KBM-7 (cell line): Measurements from ENCODE around the gene NTSR1.
"Not testable (repeated sequence)": the region's sequence is repeated elsewhere in the genome, so short reads cannot be mapped to it uniquely, and the experiment has no call there.

Experiments
- DNase-seq: peaks from one replicate; pipeline ENCODE4 v3.0.0-alpha.2; 2015
- in situ Hi-C: fragments of 300-500 bp; cut with MboI; formaldehyde crosslinking; loops from 2 replicates; pipeline ENCODE4 v1.14.3; 2020; ENCODE audit warnings: low sequenced_read_pairs, low pct_unique_long_range_greater_than_20kb, mixed read lengths

The NTSR1 gene

DNA sequence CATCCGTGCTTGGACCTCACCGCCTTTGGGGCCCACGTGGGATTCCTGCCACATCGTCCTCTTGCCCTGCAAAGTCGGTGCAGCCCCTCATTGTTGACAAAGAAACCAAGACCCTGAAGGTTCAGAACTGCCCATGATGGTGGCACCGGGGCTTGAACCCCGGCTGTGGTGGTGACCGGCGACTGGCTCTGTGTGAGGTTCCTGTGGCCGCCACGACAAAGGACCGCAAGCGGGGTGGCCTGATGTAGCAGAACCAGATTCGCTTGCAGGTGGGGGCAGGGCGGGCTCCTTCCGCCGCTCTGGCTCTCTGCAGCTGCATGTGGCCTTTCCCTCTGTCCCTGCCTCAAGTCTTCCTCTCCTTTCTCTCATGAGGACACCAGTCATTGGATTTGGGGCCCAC is 37.6 kb upstream of the NTSR1 start:
- DNase-seq, result no peak
- in situ Hi-C loops, result no loop called here

DNA sequence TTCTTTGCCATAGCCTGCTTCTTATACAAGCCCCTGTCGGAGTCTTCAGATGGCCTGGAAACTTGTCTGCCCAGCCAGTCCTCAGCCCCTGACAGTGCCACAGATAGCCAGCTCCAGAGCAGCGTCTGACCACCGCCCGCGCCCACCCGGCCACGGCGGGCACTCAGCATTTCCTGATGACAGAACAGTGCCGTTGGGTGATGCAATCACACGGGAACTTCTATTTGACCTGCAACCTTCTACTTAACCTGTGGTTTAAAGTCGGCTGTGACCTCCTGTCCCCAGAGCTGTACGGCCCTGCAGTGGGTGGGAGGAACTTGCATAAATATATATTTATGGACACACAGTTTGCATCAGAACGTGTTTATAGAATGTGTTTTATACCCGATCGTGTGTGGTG is 36.9 kb upstream of the NTSR1 start:
- in situ Hi-C loops, result no loop called here
- DNase-seq, result no peak

DNA sequence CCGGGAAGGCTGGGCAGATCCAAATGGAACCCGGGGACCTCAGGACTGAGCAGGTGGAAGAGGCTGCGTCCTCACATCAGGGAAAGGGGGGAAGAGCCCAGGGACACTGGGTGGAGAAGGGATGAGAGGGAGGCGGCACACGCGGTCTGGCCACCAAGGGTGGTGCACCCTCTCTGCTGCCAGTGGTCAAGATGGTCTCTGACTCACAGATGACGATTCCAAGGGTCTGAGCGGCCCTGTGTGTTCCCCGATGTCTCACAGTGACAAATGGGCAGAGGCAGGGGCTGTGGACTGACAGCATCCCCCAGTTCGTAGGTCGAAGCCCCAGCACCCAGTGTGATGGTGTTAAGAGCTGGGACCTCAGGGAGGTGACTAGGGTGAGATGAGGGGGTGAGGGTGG is 34.3 kb upstream of the NTSR1 start:
- in situ Hi-C loops, result no loop called here
- no peak for DNase-seq

DNA sequence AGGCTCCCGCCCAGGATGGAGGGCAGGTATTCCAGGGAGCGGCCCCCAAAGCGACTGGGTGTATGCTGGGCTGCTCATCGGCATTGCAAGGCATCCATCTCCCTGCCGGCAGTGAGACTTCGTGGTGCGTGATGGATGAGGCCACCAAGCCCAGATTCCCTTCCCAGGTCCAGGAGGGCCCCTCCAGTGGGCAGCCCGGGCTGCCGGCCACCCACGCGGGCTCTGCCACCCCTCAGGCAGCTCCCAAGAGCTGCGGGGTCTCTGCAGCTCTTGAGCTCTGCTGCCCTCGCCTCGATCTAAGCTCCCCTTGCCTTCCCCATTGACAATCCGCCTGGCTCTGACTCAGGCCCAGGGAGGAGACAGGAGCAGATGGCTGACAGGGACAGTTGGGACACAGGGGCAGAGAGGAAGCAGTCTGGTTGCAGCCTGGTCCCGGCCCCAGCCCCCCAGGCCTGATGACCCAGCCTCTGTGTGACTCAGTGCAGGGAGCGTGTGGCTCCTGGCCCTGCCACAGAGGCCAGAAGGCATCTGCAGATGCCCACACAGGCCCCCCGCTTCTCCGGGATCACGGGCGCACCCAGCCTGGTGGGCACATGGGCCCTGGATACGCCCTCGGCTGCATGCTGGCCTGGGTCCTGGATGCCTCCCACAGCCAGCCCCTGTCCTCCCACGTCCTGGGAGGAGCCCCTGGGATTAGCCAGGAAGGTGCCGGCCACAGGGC is 33.3 kb upstream of the NTSR1 start:
- in situ Hi-C loops, result no loop called here
- DNase-seq, result no peak

DNA sequence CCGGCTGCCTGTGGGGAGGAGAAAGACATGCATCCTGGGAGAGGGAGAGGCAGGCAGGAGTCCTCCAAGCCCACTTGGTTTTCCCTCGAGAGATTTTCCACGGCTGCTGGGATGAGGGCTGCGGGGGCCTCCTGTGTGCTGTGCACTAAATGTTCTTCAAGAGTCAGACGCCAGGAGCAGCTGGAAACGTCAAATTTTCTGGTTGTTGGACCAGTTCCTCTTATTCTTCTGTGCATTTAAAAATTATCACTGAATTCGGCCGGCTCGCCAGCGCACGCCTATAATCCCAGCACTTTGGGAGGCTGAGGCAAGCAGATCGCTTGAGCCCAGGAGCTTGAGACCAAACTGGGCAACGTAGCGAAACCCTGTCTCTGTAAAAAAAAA is 32.8 kb upstream of the NTSR1 start:
- in situ Hi-C loops, result no loop called here
- DNase-seq, result no peak

DNA sequence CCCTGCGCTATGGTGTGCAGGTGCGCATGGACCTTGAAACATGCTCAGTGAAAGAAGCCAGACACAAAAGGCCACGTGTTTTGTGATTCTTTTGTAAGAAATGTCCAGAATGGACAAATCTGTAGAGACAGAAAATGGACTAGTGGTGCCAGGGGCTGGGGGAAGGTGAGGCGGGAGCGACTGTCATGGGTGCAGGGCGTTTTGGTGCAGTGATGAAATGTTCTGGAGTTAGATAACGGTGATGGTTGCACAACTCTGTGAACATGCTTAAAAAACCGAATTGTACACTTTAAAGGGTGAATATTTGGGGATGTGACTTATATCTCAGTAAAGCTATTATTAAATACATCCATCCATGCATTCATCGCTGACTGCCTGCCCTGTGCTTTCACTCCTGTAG is 31.7 kb upstream of the NTSR1 start:
- no peak for DNase-seq

DNA sequence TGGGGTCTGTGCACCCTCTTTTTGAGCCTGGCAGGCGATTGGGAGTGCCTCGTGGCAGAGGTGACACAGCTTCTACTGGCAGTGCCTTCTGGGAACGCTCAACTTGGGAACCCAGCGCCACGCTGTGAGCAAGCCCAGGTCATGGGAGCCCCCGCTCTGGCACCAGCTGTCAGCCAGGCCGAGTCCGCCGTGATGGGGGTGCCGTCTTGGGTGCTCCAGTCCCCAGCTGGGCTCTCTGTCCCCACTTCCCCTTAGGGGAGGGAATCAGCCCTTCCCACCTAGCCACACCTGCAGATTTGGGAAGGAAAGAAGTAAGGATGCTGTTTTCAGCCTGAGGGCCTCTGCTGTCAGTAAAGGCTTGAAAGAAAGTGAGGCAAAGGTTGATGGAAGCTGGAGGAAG is 31.0 kb upstream of the NTSR1 start:
- DNase-seq, result no peak
- in situ Hi-C loops, result no loop called here

More for the DNA sequence above, 31.7 kb upstream of the NTSR1 start:
- in situ Hi-C loops, result no loop called here

DNA sequence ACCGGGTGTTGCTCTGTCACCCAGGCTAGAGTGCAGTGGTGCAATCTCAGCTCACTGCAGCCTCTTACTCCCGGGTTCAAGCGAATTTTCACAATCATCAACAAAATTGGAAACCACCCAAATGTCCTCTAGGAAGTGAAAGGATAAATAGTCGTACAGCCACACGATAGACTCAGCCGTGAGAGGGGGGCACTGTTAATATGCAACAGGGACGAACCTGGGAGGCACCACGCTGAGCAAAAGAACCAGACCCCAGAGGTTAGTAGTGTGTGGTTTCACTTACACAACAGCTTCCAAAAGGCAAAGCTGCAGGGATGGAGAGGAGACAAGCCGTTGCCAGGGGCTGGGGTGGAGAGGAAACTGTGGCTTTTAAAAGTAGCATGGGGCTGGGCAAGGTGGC is 30.1 kb upstream of the NTSR1 start:
- DNase-seq, result peak; percentile 80
- in situ Hi-C loops, result no loop called here

DNA sequence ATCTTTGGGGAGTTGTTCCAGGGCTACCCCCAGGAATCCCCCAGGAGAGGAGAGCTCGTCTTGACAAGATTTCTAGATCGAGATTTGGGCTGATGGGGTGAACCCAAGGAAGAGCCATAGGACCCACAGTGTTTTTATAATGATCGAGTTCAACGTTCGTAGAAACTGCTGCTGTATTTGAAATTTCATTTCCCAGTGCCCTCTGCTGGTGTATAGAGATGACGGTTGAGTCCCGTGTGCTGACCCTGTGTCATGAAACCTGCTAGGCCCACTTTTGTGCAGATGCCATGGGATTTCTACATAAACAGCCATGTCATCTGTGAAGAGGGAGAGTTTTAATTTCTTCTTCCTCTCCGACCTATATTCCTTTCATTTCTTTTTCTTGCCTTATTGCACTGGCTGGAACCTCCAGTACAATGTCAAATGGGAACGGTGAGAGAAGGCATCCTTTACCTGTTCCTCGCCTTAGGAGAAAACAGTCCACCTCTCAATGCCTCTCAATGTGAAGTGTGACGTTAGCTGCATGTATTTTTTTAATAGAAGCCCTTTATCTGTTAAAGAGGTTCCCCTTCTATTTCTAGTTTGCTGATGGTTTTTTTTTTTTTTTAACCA is 28.6 kb upstream of the NTSR1 start:
- no peak for DNase-seq
- in situ Hi-C loops, result no loop called here

DNA sequence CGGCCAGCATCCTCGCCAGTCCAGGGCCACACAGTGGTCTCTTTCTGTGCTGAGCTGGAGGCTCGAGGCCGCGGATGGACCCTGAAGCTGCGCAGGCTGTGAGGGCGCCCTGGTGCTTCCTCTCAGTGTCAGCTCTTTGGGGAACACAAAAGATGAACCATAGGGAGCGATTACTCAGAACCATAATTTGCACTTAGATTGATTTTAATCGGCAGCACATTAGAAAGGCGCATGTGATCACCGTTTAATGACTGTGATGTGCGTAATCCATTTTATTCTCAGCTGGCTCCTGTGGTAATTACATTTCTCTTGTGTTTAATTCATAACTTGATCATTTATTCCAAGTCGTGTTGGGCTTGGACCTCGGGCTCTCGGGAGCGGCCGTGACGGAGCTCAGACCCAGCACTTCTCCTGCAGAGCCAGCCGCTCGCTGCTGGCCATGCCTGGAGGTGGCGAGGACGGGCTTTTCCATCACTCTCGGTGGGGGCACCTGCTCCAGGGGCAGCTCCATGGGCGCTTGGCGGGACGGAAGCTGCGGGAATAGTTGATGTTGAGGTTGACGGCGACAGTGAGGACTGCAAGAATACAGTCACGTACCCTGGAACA is 25.6 kb upstream of the NTSR1 start:
- in situ Hi-C loops, result no loop called here
- DNase-seq, result no peak

DNA sequence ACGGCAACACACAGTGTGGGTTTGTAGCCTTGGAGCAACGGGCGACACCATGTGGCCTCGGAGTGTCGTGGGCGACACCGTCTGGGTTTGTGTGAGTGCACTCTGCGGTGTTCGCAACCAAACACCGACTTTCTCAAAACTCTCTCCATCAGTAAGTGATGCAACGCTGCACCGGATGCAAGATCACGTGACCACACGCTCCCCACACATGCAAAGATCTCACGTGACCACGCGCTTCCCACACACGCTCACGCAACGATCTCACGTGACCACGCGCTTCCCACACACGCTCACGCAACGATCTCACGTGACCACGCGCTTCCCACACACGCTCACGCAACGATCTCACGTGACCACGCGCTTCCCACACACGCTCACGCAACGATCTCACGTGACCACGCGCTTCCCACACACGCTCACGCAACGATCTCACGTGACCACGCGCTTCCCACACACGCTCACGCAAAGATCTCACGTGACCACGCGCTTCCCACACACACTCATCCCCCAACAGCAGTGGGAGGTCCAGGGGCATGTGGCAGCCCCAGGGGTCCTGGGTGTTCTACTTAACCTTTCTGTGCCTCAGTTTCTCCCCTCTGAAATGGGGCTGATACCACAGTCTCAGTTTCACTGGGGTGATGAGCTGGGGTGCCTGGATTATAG is 24.8 kb upstream of the NTSR1 start:
- DNase-seq, in situ Hi-C loops: not testable (repeated sequence)

DNA sequence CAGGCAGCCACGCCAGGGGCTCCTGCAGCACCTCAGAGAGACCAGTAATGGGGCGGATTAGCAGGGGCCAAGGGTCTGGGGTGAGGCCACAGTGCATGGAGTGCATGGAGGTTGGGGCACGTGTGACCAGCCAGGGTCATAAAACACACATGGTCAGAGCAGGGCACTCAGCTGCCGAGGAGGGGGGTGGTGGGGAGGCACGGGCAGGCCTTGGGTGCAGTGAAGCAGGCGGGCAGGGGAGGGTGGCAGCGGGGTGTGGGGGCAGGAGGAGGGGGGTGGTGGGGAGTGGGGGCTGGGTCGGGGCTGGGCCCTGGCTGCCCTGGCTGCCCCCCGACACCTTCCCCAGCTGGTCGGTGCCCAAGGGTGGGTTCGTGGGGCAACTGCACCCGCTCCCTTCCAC is 23.7 kb upstream of the NTSR1 start:
- in situ Hi-C loops, result no loop called here
- no peak for DNase-seq

DNA sequence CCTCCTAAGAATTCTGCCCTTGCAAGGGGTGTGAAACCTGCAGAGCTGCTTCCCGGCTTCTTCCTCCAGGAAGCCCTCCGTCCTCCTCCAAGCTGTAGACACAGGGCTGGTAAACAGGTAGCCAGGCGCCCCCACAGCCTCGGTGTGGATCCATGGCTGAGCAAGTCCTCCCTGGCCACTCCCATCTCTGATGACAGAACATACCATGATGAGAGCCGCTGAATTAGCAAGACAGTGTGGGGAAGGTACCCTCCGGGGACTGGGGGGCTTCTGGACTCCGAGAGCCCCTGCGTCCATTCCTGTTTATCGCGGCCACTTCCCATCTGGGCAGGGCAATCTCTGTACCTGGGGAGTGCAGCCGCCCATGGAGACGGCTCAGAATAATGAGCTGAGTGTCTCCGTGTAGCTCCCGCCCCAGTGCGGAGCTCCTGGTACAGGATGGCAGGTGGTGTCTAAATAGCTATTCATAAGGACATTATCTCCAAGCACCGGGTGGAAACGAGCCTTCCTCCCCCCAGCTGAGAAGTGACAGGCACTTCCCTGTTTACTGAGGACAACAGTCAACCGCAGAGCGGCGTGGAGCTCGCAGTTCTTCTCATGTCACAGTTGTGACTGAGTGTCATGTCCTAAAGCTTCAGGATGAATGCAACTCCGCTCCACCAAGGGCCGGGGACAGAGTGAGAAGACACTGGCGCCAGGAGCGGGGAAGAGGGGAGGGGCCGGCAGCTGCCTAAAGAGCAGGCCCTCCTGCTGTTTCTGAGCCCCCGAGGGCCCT is 22.7 kb upstream of the NTSR1 start:
- peak; percentile 96 for DNase-seq
- in situ Hi-C loops, result no loop called here

DNA sequence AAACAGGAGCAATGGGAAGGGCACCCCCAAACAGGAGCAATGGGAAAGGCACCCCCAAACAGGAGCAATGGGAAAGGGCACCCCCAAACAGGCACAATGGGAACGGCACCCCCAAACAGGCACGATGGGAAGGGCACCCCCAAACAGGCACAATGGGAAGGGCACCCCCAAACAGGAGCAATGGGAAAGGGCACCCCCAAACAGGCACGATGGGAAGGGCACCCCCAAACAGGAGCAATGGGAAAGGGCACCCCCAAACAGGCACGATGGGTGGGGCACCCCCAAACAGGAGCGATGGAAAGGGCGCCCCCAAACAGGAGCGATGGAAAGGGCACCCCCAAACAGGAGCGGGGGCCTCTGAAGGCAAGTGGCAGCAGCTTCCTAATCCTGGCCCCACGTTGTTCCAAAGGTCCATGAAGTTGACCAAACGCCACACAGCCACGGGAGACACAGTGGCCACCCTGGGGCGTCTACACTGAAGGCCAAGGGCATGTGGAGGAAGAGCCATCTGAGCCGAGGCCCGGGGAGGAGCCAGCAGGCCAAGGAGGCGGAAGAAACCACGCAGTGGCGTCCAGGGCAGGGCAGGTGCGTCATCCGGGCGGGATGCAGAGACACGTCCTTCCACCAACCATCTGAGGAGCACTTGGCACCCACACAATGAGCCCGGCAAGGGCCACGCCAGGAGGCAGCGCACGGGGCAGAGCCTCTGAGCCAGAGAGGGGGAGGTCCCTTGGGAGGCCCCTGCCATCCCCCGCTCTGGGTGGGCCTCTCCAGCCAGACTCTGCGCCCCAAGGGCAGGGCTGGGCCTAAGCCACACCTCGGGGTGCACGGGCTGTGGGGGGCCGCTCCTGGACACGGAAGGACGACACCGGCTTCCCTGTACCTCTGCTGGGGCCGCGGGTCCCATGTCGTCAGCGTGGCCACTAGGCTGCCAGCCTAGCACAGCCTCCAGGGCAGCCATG is 21.5 kb upstream of the NTSR1 start:
- no peak for DNase-seq
- in situ Hi-C loops, result no loop called here

DNA sequence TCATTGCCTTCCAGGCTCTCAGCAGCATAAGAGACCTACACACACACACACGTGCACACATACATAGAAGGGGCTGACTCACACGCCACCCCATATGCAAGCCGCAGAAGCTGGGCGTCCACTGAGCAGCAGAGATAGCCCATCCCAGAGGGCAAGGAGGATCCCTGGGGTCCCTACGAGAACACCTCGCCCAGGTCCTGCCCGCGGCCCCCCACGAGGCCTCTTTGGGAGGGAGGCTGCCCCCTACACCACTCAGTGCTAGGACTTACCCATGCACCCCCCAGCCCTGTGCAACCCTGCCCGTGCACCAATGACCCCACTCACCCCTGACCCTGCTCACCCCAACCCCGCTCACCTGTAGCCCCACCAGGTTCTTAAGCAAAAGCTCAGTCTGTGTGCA is 20.6 kb upstream of the NTSR1 start:
- no peak for DNase-seq
- in situ Hi-C loops, result no loop called here

DNA sequence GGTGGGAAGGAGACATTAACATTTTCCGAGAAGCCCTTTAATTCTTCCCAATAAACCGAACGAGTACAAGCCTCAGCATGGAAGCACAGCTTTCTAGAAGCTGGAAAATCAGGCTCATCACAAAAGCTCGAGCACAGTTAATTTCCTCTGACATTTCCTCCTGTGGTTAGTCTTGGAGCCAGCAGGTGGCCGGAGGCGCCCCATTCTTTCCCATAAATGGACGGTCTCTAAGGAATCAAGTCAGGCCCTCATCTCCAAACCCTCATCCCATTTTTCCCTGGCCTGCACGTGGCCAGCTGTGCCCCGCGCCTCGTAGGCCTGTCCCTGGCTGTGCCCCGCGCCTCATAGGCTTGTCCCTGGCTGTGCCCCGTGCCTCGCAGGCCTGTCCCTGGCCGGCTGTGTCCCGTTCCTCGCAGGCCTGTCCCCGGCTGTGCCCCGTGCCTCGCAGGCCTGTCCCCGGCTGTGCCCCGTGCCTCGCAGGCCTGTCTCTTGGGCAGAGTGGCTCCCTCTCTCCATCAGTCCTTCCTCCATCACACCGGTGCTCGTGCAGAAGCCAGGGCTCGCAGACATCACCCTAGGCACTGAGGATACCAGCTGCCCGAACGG is 19.7 kb upstream of the NTSR1 start:
- in situ Hi-C loops, result no loop called here
- DNase-seq, result peak; percentile 21

DNA sequence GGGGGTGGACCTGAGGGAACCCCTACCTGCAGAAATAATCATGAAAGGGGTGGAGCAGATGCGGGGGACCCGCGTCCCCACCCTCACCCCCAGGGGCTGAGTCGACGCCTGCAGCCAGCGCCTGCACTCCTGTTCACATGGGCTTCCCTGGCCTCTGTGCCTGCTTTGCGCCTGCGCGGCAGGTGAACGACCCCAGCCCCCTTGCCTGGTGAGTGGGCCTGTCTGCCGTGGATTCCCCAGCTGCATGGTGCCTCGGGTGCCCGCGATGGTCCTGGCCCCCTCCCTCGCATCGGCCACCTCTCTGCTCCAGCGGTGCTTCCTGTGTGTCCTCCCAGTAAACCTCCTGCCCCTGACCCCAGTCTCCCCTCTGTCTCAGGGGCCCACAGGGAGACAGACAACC is 18.8 kb upstream of the NTSR1 start:
- no peak for DNase-seq
- in situ Hi-C loops, result no loop called here

DNA sequence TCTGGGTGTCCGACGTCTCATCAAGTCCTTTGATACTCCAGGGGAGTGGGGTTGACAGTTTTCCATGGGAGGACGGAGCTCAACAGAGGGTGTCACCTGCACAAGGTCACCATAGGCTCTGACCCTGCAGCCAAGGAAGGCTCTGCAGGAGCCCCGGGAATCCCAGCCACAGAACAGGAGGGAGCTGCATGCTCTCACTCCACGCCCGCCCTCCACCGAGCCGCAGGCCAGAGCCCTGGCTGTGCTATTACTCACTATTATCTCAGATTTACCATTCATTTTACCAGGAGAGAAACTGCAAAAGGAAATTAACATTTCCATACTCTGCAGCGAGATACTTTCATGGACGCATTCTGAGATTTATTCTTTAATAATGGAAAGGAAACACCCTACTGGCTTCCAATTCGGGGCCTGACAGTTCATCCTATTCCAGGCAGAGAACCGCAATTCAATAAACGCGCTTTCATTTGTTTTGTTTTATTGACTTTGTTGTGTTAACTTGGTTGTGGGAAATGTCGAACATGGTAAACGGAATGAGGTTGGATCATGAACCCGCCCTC is 18.3 kb upstream of the NTSR1 start:
- DNase-seq, result no peak
- in situ Hi-C loops, result no loop called here
